Fibroblast of villous mesenchyme (primary cell): ENCODE measurements around the gene ARGLU1. TPM values are rescaled to one million over a fixed set of nuclear protein-coding genes. Genes with fewer than 3 reads are reported as not detected.
A peak's percentile ranks its signal among the peaks of the same experiment; 100 is the strongest.

Experiments used
- DNase-seq: peaks from one replicate; pipeline ENCODE4 v3.0.0-alpha.2; 2010; ENCODE audit warnings: low read depth
- H3K4me3 ChIP-seq: 2 replicates; pipeline ENCODE4 v1.5.1; 2011; ENCODE audit warnings: low read depth, mild to moderate bottlenecking, low read length
- total RNA-seq: library from RNA; depleted of rRNA; stranded (reverse); fragments of >200 nt; gene quantifications from 2 replicates; pipeline ENCODE4 v1.2.3, GENCODE V29; 2012
- TF ChIP-seq, protein P1 (sequence below): IDR thresholded peaks from 2 replicates; pipeline ENCODE4 v1.5.1; 2012; ENCODE audit warnings: low read depth, mild to moderate bottlenecking, low read length; ENCODE audit not compliant: insufficient read depth

ARGLU1 gene
- total RNA-seq, 1 donor = 51.0 TPM

DNA sequence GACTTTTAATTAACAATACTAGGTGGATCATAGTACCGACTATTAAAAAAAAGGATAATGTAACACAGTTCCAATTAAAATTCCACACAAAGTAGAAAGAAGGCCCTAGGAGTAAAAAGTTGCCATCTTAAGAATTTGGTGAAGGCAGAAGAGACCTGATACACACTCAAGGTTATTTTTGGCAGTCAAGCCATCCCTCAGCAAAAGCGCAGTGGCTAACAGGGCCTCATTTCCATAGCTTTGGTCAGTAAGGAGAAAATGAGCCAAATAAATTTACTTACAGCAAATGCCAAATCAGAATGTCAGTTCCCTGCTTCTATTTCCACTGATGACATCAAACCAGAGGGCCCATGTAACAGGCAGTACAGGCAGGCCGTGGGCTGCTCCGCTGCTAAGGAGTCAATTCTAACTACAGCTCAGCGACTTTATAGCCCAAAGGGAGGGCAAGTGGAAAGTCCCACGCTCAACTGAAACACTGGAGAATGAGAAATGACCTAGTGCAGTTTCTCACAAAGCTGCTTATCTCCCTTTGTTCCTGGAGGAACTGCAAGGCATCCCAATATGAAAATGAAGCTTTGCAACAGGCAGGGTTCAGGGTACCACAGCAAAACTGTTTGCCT is 6.3 kb downstream of the ARGLU1 start:
- peak; percentile 57 for DNase-seq
- TF ChIP-seq, protein P1, sequence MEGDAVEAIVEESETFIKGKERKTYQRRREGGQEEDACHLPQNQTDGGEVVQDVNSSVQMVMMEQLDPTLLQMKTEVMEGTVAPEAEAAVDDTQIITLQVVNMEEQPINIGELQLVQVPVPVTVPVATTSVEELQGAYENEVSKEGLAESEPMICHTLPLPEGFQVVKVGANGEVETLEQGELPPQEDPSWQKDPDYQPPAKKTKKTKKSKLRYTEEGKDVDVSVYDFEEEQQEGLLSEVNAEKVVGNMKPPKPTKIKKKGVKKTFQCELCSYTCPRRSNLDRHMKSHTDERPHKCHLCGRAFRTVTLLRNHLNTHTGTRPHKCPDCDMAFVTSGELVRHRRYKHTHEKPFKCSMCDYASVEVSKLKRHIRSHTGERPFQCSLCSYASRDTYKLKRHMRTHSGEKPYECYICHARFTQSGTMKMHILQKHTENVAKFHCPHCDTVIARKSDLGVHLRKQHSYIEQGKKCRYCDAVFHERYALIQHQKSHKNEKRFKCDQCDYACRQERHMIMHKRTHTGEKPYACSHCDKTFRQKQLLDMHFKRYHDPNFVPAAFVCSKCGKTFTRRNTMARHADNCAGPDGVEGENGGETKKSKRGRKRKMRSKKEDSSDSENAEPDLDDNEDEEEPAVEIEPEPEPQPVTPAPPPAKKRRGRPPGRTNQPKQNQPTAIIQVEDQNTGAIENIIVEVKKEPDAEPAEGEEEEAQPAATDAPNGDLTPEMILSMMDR = no peak
- no peak overlapping the region for H3K4me3 ChIP-seq

DNA sequence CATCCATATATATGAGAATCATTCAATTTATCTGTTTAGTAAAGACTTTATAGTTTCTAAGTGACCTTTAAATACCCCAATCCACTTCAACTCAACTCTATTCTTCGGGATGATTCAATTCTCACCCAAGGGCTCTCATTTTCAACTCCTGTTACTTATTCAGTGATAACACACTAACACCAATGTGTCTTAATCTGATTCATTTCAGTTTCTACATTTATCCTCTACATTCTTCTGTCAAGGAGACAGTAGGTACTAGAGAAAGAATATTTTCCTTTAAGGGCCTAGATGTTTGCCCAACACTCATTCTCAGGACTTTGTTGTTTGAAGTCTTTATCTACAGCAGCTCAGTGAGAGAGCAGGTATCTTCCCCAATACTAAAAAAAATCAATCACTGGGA is 7.1 kb downstream of the ARGLU1 start:
- TF ChIP-seq, protein P1 = no peak
- no peak overlapping the region for H3K4me3 ChIP-seq
- DNase-seq = no peak

DNA sequence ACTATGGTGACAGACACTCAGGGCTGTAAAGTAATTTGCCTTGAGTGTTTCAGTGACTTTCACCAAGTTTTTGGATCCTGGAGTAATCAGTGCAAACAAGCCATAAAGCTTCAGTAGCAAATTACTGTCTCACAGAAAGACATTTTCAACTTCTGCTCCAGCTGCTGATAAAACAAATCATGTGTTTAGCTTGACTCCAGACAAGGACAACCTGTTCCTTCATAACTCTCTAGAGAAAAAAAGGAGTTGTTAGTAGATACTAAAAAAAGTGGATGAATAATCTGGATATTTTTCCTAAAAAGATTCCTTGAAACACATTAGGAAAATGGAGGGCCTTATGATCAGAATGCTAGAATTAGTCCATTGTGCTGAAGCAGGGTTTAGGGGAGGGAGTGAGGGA is 9.4 kb downstream of the ARGLU1 start:
- TF ChIP-seq, protein P1 = no peak
- DNase-seq = no peak
- H3K4me3 ChIP-seq = no peak overlapping the region

DNA sequence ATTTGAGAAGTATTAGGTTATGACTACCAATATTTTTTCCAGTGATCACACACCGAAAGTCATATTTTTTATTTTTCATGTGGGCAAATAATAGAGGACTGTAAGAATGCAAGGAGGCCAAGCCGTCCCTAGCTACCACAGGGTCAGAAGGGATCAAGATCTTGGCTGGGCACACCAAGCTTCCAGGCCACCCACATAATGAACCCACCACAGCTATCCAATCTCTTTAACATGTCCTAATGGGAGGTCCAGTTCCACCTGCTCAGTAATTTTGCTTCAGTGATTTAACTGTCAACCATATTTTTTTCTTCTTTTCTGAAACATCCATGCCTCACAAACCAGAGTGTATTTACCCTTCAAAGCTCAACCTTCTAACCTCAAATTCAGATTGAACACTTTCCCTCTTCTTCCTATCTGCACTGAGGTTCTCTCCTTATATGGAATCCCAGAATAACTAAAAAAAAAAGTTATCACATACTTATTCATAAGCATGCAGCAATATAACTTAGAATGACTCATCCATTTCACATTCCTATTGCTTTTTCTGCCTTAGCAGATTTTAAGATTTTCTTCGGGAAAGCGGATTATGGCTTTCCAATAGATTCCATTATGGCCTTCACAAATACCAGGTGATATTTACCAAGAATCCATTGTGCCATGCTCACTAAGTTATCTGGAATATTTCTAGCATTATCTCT is 12.2 kb downstream of the ARGLU1 start:
- no peak for DNase-seq
- TF ChIP-seq, protein P1 = no peak
- no peak overlapping the region for H3K4me3 ChIP-seq

DNA sequence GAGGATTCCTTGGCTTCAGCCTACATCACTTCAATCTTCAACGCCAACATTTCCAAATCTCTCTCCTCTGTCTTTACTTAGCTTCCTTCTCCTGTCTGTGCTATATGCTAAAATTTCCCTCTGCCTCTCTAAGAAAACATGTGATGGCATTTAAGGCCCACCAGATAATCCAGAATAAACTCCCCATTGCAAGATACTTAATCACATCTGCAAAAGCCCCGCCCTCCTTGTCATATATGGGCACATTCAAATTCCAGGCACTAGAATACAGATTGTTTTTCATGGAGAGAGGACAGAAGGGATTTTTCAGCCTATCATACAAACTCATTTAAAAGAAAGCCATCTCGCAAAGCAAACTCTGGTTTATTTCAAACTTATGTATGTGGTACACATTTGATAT is 16.2 kb downstream of the ARGLU1 start:
- no peak for DNase-seq
- no peak overlapping the region for H3K4me3 ChIP-seq
- TF ChIP-seq, protein P1 = no peak

DNA sequence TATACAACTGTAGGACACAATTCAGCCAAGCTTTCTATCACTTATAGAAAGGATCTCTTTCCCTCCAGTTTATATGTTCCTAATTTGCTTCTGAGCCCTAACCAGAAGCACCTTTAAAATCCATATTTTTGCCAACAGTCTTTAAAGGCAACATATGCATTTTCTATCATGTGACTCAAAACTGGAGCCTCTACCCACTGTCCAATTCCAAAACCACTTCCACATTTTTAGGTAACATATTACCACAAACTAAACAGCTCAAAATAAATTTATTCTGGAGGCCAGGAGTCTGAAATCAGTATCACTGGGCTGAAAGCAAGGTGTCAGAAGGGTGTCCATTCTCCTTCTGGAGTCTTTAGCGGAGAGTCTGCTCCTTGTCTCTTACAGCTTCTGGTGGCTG is 16.6 kb downstream of the ARGLU1 start:
- no peak for DNase-seq
- TF ChIP-seq, protein P1 = no peak

More for the DNA sequence above, 16.6 kb downstream of the ARGLU1 start:
- H3K4me3 ChIP-seq = no peak overlapping the region
